GM18858 (cell line): ENCODE data around the gene CDK6.
"Not testable (repeated sequence)": the region's sequence is repeated elsewhere in the genome, so short reads cannot be mapped to it uniquely, and the experiment has no call there.

Experiments
- ATAC-seq: cut with Tn5 transposase; IDR thresholded peaks from one replicate; pipeline ENCODE4 v1.9.1; 2021; ENCODE audit not compliant: unreplicated experiment

Gene CDK6

GRCh38 chr7:92604517-92604916 lies 231.9 kb downstream of the CDK6 start:
- ATAC-seq = not testable (repeated sequence)

GRCh38 chr7:92603089-92603445 lies 233.3 kb downstream of the CDK6 start:
- ATAC-seq = no peak

GRCh38 chr7:92602352-92603088 lies 233.9 kb downstream of the CDK6 start:
- ATAC-seq = no peak

DNA sequence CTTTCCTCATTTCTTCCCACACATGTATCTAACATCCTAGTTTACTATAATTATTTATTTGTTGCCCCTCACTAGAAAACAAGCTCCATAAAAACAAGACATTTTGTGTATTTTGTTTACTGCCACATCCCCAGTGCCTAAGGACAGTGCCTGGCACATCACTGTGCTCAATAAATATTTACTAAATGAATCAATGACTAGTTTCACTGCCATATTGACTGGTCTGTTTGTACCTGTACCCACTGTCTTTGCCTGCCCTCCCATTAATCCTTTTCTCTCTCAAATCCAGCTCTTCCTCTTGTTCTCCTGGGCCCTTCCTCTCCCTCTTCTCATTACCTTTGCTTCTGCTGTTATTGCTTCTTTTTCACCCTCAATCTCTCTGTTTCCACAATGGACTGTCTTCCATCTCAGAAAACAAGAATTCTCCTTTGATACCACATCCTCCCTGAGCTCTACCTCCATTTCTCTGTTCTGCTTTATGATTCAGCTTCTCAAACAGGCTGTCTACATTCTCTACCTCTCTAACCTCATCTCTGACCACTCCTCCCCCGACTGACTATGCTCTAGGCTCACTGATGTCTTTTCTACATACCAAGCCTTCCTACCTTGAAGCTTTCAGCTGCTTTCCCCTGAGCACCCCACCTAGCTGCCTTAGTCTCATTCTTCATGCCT lies 237.9 kb downstream of the CDK6 start:
- peak; percentile 64 for ATAC-seq

GRCh38 chr7:92595281-92595680 lies 241.1 kb downstream of the CDK6 start:
- no peak for ATAC-seq

DNA sequence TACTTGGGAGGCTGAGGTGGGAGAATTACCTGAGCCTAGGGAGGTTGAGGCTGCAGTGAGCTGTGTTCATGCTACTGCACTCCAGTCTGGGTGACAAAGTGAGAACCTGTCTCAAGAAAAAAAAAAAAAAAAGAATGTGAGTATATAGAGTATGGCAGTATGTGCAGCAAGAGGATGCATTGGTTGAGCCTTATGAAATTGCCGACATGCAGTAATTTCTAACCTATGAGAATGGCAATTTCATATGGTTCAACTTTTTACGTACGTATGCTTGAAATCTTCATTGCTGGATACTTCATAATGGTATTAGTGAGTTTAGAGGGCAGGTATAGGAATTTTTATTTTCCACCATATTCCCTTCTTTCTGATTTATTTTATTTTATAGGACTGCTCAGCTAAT lies 241.6 kb downstream of the CDK6 start:
- ATAC-seq = no peak

- no peak for ATAC-seq
Measured at GRCh38 chr7:92590711-92591310, 245.6 kb downstream of the CDK6 start.

DNA sequence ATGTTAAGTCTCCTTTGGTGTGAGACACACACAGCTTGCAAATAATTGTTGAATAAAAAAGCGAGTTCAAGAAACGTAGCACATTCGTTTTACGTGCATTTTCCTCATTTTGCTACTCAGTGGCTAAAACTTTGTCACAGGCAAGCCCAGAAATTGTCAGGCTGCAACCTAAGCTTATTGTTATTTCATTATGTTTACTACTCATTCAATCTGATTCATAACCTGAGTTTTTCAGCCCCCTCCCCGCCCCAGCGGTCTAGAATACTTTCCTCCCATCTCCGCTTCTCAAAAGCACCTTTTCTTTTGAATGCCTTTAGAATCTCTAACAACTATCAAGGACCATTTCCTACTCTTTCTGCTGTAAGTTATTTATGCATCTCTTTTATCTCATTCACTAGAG lies 247.3 kb downstream of the CDK6 start:
- no peak for ATAC-seq

DNA sequence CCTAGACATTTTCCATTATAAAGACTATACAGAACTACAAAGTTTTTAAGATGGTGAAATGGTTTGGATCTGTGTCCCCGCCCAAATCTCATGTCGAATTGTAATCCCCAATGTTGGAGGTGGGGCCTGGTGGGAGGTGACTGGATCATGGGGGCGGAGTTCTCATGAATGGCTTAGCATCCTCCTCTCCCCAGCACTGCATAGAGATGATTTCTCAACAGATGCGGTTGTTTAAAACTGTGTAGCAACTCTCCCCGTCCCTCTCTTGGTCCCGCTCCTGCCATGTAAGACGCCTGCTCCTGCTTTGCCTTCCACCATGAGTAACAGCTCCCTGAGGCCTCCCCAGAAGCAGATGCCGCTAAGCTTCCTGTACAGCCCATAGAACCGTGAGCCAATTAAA lies 247.8 kb downstream of the CDK6 start:
- ATAC-seq = no peak

- ATAC-seq = no peak
Measured at GRCh38 chr7:92586841-92587240, 249.5 kb downstream of the CDK6 start.

- no peak for ATAC-seq
Measured at GRCh38 chr7:92586403-92586802, 250.0 kb downstream of the CDK6 start.

GRCh38 chr7:92584953-92585352 lies 251.4 kb downstream of the CDK6 start:
- no peak for ATAC-seq

DNA sequence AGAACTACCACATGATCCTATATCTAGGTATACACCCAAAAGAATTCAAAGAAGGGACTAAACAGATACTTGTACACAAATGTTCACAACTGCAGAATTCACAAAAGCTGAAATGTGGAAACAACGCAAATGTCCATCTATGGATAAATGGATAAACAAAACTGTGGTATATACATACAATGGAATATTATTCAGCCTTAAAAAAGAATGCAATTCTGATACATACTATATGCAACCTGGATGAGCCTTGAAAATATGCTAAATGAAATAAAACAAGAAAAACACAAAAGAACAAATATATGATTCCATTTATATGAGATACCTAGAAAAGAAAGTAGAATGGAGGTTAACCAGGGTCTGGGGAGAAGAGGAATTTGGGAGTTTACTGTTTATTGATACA lies 253.4 kb downstream of the CDK6 start:
- ATAC-seq = no peak

DNA sequence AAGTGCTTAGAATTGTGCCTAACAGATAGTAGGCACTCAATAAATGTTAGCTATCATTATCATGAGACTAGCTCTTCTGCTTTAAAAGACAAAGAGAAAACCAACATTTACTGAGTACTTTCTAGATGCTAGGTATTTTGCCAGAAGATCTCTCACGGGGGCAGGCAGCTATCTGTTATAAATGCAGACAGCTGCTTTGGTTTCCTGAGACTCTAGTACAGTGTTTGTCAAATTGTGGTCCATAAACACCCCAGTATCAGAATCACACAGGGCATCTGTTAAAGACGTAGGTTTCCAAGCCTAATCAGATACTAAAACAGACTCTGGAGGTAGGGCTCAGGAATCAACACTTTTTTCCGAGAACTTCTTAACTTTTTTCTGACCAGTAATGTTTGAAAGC lies 260.1 kb downstream of the CDK6 start:
- ATAC-seq = no peak

DNA sequence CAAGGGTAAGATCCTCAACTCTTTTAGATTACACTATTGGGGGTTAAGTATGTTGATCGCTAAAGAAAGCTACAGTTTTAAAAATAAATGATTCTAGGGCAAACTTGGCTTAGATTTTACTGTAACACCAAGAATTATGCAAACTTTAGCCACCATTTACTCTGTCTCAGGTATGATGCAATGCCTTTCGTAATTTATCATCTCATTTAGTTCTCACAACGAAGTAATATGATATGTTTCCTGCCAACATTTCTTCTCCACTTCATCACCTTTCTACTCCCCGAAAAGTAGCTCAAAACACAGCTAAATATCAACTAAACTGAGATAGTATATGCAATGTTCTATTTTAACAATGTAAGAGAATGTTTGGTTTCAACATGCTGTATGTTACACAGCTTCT lies 267.2 kb downstream of the CDK6 start:
- no peak for ATAC-seq

- ATAC-seq = no peak
Measured at GRCh38 chr7:92567460-92567859, 268.9 kb downstream of the CDK6 start.

DNA sequence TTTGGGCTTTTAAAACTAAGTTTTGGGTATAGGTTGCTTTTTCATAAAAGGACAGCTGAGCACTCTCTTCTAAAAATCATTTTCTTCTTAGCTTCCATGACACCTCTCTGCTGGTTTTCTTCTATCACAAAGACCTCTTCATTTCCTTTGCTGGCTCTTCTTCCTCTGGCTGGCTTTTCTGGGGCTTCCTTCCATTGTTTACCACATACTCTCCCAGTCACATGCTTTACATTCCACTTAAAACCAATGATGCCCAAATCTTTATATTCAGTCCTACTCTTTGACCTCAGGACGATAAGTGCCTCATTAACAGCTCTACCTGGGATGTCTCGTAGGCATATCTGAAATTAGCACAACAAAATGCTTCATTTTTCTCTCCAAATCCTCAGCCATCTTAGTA lies 273.0 kb downstream of the CDK6 start:
- ATAC-seq = no peak

DNA sequence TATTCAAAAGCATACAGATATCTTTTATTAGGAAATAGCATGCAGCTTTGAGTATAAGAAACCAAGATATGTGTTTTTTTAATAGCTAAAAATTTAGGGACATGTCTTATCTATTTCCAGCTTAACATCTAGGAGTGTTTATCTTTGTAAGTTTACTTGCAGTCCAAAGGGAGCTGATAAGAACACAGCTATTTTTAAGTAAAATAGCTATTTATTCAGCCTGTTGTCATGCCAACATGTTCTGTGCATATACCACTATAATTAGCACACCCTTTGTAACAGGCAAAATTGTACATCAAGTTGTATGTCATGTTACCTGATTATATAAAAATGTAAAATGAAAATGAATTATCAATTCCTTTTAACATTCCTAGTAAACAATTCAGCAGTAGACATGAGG lies 275.8 kb downstream of the CDK6 start:
- no peak for ATAC-seq

DNA sequence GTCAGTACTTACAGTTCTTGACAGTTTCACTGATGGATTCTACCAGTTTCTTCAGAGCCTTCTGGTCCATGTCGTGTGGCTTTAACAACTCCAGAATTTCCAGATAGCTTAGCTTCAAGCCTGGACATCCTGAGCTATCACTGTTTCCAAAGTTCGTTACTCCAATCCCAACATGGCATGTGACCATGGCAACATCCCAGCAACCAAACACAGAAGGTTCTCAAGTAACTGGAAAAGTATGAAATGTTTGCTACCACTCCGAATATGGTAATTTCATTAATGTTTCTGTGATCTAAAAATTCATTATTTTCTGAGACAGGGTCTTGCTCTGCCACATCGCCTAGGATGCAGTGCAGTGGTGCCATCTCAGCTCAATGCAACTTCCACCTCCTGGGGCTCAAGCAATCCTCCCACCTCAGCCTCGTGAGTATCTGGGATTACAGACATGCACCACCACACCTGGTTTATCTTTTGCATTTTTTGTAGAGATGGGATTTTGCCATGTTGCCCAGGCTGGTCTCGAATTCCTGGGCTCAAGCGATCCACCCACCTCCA lies 278.5 kb downstream of the CDK6 start:
- ATAC-seq = no peak

GRCh38 chr7:92557249-92557648 lies 279.1 kb downstream of the CDK6 start:
- ATAC-seq = no peak
